ENCODE data around the gene YWHAQ.

Gene YWHAQ

DNA sequence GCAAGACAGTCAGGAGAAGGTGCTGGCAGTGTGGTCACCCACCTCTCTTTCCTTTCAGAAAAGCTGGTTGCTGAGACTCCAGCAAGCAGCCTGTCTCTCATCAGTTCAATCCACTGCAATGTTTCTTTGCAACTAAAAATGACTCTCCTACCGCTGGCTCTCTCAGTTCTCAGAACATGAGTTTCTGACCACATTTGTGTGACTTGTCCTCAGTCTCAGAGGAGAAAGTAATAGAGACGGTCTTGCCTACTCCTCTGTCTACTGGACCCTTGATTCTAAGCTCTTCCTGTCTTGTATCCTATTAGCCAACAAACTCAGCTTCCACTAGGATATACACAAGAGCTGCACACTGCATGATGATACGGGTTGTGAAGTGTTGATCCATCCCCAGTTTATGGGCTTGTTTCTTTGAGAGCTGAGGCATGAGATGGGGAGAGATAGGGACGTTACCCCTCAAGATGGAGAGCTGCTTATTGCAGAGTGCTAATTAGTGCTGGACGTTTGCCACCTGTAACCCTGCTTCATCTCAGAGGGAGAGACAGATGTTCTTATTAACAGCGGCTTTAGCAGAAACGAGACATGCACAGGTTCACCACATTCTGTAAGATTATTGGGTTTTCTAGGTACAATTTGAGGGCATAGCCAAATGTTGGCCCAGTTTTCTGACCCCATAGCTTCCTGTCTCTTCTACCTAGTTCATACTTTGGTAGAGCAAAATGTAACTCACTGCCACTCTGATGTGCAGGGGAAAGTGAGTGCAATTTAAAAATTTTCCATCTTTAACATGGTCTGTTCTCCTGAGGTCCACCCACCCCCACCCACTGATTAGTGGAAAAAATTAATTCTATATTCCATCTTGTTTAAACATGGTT, 32.4 kb upstream of the YWHAQ start:
- no peak overlapping the region for H3K4me3 ChIP-seq (replicated peaks in 1 of 2; ENCODE audit: low read depth in 2 of 2, low read length in 2 of 2)
- no peak for DNase-seq (ENCODE audit: low read depth in 2 of 2)
- TF ChIP-seq, protein P1, sequence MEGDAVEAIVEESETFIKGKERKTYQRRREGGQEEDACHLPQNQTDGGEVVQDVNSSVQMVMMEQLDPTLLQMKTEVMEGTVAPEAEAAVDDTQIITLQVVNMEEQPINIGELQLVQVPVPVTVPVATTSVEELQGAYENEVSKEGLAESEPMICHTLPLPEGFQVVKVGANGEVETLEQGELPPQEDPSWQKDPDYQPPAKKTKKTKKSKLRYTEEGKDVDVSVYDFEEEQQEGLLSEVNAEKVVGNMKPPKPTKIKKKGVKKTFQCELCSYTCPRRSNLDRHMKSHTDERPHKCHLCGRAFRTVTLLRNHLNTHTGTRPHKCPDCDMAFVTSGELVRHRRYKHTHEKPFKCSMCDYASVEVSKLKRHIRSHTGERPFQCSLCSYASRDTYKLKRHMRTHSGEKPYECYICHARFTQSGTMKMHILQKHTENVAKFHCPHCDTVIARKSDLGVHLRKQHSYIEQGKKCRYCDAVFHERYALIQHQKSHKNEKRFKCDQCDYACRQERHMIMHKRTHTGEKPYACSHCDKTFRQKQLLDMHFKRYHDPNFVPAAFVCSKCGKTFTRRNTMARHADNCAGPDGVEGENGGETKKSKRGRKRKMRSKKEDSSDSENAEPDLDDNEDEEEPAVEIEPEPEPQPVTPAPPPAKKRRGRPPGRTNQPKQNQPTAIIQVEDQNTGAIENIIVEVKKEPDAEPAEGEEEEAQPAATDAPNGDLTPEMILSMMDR (IDR thresholded peaks at IDR 0.05; ENCODE audit: low read depth, low read length): no peak

DNA sequence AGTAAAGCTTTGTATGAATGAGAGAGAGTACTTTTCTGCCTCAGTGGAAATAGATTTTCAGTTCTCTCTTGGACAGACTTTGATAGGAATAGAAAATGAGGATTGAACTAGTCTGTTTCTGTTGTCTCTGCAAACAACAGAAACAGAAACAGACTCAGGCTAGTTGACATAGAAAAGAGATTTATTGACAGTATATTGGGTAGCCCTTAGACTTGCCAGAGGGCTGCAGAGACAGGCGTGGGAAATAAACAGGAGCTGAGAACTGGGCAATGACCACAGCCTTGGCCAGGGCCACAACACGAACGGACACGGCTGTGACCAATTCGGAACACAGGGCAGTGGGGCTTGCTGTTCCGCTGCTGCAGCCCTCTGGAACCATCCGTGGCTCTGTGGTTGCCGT, 30.5 kb upstream of the YWHAQ start:
- DNase-seq (ENCODE audit: low read depth in 2 of 2): no peak
- H3K4me3 ChIP-seq (replicated peaks in 1 of 2; ENCODE audit: low read depth in 2 of 2, low read length in 2 of 2): no peak overlapping the region
- TF ChIP-seq, protein P1 (IDR thresholded peaks at IDR 0.05; ENCODE audit: low read depth, low read length): no peak

DNA sequence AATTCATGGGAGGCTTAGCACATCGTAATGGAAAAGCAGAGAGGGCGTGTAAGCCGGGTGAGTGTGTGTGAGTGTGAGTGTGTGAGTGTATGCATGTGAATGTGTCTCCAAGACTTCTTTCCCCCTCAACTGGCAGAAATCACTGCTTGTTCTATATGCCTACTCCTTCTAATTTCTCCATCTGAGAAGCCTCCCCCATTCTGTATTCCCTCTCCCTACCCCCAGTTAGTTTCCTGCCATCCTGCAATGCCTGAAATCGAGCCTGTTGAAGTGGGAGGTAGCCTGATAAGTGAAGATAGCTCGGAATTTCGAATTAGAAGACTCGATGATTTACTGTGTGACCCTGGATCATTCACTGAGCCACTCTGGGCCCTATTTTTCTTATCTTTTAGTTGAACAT, 30.0 kb upstream of the YWHAQ start:
- H3K4me3 ChIP-seq (replicated peaks in 1 of 2; ENCODE audit: low read depth in 2 of 2, low read length in 2 of 2): no peak overlapping the region
- TF ChIP-seq, protein P1 (IDR thresholded peaks at IDR 0.05; ENCODE audit: low read depth, low read length): no peak
- DNase-seq (ENCODE audit: low read depth in 2 of 2): no peak

DNA sequence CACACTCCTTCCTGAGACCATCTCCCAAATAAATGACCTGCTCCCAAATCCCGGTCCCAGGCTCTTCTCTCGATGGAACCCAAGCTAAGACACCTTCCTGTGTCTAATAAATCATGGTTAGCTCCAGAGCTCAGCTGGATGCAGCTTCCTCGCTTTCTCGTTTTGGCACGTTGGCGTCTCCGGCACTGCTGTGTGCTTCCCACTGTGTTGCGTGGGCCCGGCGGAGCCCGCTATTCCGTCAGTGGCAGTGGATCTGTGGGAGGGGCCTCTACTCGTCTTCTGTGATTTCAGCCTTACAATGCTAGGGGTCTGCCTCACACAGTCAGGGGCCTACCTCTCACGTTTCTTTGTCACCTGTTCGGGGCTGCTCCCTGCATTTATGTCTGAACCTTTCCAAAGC, 29.4 kb upstream of the YWHAQ start:
- DNase-seq (ENCODE audit: low read depth in 2 of 2): no peak
- H3K4me3 ChIP-seq (replicated peaks in 1 of 2; ENCODE audit: low read depth in 2 of 2, low read length in 2 of 2): no peak overlapping the region
- TF ChIP-seq, protein P1 (IDR thresholded peaks at IDR 0.05; ENCODE audit: low read depth, low read length): no peak

DNA sequence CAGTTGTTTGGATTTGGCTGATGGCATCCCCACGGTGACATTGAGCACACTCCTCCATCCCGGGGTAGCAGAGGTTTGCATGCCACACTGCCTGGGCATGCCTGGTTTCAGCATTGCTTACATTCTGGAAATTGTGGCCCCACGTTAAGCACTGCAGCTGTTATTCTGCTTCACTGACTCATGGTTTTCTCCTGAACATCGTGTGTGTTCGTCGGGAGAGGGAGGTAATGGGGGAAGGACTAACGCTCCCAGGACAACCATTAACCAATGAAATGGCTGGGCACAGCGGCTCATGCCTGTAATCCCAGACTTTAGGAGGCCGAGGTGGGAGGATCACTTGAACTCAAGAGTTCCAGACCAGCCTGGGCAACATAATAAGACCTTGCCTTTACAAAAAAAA, 28.2 kb upstream of the YWHAQ start:
- no peak overlapping the region for H3K4me3 ChIP-seq (replicated peaks in 1 of 2; ENCODE audit: low read depth in 2 of 2, low read length in 2 of 2)
- TF ChIP-seq, protein P1 (IDR thresholded peaks at IDR 0.05; ENCODE audit: low read depth, low read length): no peak
- peak; percentile 26 to 74 for DNase-seq (ENCODE audit: low read depth in 2 of 2)

DNA sequence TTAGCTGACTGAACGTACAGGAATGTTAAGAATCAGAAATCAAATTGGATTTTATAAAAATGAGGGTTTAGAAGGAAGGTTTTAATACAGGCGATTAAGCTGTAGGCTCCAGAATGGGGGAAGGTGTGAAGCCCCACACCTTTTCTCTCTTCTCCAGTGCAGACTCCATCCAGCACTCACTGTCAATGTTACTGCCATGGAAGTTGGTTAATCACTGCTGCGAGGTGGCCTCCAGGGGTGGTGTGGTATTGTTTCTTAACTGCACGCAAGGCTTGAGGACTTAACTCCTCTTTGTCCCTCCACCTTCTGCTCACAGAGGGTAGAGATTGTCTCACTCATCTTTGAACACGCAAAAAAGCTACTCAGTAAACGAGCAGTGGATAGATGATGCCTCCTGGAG, 26.9 kb upstream of the YWHAQ start:
- no peak for DNase-seq (ENCODE audit: low read depth in 2 of 2)
- TF ChIP-seq, protein P1 (IDR thresholded peaks at IDR 0.05; ENCODE audit: low read depth, low read length): no peak
- H3K4me3 ChIP-seq (replicated peaks in 1 of 2; ENCODE audit: low read depth in 2 of 2, low read length in 2 of 2): no peak overlapping the region
